CD4-positive, alpha-beta T cell treated with Interleukin-12 subunit alpha and Interleukin-12 subunit beta, for 1 hour (primary cell): Measurements from ENCODE around the gene PSD4.

ENCODE experiments used
- DNase-seq: peaks from one replicate; pipeline ENCODE4 v3.0.0-alpha.2; 2020

The PSD4 gene

GRCh38 chr2:113240915-113241911 is 67.4 kb downstream of the PSD4 start:
- no peak for DNase-seq

- DNase-seq, result no peak
These were observed 68.6 kb downstream of the PSD4 start for GRCh38 chr2:113242327-113242726.

GRCh38 chr2:113245276-113245711 is 71.5 kb downstream of the PSD4 start:
- DNase-seq, result no peak

- no peak for DNase-seq
These were observed 72.8 kb downstream of the PSD4 start for GRCh38 chr2:113246606-113247005.

- DNase-seq, result peak; percentile 81
These were observed 75.4 kb downstream of the PSD4 start for GRCh38 chr2:113248997-113249770.

GRCh38 chr2:113251118-113251517 is 77.3 kb downstream of the PSD4 start:
- peak; percentile 35 for DNase-seq

GRCh38 chr2:113252047-113252590 is 78.3 kb downstream of the PSD4 start:
- DNase-seq, result no peak

- no peak for DNase-seq
These were observed 79.7 kb downstream of the PSD4 start for GRCh38 chr2:113253453-113253852.

GRCh38 chr2:113255140-113256070 is 81.6 kb downstream of the PSD4 start:
- no peak for DNase-seq

GRCh38 chr2:113257516-113258264 is 83.9 kb downstream of the PSD4 start:
- DNase-seq, result no peak

GRCh38 chr2:113258471-113259147 is 84.8 kb downstream of the PSD4 start:
- no peak for DNase-seq
